GM10847 (cell line): ENCODE measurements around the gene CDH22.

ENCODE experiments used
- POLR2A ChIP-seq: IDR thresholded peaks from 2 replicates; pipeline ENCODE4 v1.6.1; 2011; ENCODE audit not compliant: insufficient read length; ENCODE audit errors: extremely low read depth

The CDH22 gene

DNA sequence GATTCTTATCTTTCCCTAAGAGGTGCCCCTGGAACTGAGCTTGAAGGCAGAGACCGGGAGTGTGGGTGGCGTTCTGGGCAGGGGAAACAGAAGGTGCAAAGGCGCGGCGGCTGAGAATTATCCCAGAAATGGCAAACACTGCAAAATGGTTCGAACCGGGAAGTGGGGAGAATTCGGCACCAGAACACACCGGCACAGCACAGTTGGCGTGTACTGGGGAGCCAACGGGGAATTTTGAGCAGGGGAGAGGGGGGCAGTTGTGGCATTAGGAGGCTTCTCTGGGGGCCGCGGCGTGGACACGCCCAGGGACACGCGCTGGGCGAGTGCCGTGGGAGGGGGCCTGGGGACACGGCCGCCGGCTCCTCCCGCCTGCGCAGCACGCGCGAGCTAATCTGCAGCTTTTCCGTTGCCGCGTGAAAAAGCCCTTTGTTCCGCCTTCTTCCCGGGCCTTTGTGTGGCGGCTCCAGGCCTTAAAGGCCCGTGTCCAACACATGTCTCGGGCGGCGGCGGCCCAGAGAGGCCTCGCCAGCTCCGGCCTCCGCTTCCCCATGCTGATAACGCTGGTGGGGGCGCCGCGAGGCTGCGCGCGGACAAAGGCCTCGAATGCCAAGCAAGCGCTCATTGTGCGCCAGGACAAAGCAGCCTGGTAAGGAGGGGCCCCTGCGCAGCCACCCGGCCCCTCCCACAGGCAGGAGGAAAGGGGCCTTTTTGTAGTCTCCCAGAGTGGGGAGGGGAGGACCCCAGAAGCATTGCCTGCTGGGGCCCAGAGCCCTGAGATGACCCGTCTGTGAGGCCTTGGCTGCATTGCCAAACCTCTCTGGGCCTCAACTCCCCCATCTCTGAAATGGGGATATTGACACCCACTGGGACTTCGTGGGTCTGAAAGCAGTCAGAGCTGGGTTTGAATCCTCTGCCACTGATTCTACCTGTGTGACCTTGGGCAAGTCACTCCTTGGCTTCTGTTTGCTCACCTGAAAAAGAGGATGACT lies 107.4 kb downstream of the CDH22 start:
- no peak for TF ChIP-seq POLR2A

DNA sequence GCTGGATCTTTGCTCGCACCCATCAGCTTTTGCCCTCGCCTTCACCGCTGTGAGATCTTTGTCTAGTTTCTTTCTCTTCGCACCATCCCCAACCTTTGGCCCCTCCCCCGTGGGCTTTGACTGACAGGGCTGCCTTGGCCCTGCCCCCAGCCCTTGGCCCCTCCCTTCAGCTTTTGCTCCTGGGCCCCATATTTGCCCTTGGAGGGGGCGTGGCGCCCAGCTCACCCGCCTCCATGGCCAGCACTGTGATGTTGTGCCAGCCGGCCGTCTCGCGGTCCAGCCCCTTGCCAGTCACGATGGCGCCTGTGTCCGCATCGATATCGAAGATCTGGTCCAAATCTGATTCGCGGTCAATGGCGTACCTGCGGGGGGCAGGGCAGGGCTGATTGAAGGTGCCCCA lies 109.1 kb downstream of the CDH22 start:
- no peak for TF ChIP-seq POLR2A

DNA sequence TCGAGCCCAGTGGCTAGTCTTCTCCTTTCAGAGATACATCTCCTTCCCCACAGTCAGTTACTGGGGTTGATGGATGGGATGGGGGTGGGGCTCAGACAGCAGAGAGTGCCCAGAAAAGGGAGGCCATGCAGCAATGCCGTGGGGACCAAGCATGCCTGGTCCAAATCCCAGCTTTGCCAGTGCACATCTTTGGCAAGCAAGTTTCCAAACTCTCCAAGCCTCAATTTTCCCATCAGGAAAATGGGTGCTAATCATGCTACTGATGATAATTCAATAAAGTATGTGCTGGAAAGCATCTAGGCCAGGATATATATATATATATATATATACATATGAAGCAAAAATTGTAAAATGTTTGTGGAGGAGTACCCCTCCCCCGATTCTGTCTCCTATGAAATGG lies 111.3 kb downstream of the CDH22 start:
- no peak for TF ChIP-seq POLR2A

DNA sequence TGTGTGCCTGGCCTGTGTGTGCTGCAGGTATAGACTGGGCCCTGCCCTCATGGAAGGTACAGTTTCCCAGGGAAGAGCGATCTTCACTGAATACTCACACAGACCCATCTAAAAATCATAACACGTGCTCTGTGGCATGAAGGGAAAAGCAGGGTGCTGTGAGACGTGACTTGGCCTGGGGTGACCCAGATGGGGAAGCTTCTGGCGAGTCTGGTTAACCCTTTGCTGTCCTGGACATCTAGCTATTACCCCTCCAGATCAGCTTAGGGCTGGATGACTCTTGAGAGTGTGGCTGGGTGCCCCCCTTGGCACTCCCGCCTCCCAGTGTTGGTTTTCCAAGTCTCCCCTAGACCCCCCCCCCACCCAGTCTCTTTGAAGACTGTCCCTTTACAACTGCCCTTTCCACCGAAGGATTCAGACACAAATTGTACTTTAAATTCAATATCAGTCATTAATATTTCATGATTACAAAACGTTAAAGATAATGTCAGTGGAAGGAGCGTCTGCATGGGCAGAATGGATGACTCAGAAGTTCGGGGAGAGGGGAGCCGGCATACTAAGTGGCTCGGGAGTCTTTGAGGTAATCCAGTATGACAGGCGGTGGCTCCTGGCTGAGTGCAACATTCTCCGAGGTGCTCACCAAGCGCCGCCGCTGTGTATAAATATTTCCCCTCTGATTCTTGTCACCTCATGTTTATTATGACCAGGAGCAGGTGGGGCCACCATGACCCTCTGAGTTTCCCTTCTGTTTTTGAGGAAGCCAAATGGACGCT lies 112.8 kb downstream of the CDH22 start:
- TF ChIP-seq POLR2A = no peak

DNA sequence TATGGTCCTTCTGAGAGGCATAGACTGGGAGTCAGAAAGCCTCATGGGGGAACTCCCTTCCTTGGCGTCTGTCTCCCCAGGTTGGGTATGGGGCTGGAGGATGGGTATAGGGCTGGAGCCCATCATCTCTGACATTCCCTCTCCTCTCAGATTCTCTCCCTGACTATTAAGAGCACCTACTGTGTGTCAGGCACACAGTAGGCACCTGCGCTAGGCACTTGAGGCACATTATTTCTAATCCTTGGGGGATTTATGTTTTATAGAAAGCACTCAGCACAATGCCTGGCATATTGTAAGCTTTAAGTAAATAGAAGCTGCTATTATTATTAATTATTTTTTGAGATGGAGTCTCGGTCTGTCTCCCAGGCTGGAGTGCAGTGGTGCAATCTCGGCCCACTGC lies 113.9 kb downstream of the CDH22 start:
- no peak for TF ChIP-seq POLR2A

DNA sequence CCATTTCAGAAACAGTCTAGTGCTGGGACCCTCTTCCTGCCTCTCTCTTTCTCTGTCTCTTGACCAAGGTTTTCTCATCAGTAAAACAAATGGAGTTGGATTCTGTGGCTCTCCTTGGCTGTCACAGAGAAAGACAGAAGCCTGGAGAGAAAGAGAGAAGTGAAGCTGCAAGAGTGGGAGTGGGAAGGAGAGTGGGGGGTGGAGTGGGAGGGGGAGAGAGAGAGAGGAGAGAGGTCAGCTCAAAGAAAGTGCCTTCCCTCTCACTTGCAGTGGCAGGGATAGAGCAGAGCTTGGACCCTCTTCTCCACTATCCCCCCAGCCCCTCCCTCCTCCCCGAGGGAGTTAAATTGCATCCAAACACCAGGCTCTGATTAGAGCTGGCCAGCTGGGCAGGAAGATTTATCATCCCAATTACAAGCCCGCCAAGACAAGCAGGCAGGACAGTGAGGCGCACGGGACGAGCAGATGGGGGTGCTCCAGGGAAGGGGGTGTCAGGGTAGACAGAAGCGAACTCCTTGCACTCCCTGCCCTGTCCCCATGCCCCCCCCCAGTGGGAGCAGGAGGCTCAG lies 115.8 kb downstream of the CDH22 start:
- no peak for TF ChIP-seq POLR2A

DNA sequence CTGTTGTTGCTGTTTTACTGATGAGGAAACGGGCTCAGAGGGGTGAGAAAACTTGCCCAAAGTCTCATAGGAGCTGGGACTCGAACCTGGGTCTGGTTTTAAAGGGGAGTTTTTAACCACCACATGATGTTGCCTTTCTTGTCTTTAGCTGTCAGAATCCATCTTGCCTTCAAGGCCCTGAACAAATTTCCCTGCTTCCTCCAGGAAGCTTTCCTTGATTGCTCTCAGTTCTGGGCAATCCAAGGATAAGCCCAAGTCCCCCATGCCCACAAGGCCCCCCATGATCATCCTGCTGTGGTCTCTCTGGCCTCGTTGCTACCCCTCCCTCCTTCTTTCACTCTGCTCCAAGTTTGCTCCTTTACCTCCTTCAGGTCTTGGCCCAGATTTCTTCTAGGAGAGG lies 116.7 kb downstream of the CDH22 start:
- no peak for TF ChIP-seq POLR2A

DNA sequence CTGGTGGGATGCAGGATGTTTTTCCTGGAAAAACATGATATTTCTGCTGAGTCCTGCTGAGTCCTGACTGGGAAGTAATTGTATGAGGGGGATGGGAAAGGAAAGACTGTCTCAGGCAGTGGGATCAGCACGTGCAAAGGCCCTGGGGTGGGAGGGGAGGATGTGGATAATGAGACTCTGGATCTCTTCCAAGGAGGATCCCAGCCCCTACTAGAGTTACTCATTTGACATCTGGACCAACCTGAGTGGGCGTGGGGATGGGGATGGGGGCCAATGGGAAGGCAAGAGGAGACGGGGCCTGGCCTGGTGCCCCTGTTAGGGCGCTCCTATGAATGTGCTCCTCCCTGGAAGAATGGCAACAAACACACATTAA lies 117.1 kb downstream of the CDH22 start:
- no peak for TF ChIP-seq POLR2A

DNA sequence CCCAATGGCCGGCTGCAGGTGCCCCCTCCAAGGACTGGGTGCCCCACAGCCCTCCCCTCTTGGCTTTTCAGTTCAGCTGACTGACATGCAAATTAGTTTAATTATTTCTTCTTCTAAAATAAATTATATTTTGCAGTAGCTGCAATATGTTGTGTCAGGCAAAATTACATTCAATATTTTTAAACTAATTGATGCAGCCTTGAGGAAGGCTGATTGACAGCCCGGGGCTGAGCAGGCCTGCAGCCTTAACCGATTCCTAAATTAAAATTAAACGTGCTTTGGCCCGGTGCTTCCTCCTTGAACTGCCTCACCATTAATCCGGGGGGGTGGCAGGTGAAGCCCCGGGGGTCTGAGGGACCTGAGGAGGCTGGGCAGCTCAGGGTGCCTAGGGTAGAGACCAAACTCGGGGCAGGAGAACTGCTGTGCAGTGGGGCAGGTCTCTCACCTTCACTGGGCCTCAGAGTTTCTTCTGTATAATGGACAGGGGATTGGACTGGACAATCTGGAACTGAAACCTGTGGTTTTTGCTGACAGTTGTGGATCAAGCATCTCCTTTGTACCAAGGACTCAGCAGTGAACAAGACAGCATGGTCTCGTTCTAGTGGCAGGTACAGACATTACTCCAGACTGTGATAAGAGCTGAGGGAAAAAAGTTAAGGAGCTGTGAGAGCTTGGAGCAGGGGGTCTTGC lies 117.7 kb downstream of the CDH22 start:
- TF ChIP-seq POLR2A = no peak

DNA sequence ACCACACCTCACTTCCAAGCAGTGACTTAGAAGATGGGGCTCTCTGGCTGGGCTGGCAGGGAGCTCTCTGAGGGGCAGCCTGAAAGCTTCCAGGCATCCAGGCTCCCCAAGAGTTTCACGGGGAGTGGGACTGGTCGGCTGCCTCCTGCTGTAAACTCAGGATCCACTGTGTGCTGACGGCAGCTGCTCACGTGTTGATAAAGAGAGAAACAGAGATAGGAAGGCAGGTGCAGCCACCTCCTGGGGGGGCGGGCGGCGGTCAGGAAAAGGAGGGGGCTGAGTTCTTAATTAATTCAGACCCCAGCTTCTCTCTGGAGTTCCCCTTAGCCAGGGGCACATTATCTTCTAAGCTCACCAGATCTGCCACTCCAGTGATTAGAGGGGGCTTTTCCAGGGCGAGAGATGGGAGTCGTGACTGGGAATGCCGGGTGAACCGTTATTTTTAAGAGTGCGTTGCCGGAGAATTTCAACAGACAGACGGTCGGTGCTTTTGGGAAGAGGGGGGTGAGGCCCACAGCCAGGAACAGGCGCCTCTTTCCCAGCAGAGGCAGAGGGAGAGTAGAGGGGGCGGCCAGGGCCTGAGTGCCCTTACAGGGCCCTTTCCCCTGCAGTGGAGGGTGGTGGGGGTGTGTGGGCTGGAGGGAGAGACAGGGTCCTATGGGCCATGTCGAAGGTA lies 119.3 kb downstream of the CDH22 start:
- no peak for TF ChIP-seq POLR2A

DNA sequence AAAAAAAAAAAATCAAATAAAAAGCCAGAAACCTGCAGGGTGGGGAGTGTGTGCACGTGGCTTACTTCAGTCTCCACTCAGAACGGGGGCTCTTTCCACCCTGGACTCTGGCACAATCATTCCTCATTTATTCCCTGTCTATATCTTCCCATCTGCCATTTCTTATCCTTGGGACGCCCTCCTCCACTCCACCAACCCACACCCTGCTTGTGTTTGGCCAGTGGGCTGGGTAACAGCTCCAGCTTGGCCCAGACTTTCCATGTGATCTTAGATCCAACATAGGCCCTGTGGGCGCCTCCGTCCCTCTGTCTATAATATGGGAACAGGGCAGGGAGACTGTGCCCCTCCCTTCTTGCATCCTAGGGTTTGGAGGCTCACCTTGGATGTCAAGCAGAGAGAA lies 122.1 kb downstream of the CDH22 start:
- TF ChIP-seq POLR2A = no peak

DNA sequence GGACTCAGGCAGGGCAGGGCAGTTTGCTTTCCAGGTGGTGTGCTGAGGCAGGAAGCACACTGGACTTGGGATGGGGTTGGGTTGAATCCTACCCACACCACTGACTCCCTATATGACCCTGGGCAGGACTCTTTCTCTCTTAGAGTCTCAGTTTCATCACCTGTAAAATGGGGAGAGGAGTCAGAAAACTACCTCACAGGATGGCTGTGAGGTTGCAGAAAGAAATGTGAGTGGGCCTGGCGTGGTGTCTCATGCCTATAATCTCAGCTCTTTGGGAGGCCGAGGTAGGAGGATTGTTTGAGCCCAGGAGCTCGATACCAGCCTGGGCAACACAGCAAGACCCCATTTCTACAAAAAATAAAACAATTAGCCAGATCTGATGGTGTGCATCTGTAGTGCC lies 122.9 kb downstream of the CDH22 start:
- no peak for TF ChIP-seq POLR2A

DNA sequence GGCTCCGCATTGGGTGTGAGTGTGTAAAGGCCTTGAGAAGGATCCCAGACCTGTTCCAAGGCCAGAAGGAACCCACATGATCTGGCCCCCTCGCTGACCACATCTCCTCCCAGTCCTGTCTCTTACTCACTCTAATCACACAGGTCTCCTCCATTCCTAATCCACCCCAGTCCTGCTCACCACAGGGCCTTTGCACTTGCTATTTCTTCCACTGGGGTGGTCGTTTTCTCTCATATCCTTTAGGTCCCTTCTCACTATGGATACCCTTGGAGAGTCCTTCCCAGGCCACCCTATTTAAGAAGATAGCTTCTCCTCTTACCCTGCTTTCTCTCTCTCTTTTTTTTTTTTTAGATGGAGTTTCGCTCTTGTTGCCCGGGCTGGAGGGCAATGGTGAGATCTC lies 124.5 kb downstream of the CDH22 start:
- TF ChIP-seq POLR2A = no peak

DNA sequence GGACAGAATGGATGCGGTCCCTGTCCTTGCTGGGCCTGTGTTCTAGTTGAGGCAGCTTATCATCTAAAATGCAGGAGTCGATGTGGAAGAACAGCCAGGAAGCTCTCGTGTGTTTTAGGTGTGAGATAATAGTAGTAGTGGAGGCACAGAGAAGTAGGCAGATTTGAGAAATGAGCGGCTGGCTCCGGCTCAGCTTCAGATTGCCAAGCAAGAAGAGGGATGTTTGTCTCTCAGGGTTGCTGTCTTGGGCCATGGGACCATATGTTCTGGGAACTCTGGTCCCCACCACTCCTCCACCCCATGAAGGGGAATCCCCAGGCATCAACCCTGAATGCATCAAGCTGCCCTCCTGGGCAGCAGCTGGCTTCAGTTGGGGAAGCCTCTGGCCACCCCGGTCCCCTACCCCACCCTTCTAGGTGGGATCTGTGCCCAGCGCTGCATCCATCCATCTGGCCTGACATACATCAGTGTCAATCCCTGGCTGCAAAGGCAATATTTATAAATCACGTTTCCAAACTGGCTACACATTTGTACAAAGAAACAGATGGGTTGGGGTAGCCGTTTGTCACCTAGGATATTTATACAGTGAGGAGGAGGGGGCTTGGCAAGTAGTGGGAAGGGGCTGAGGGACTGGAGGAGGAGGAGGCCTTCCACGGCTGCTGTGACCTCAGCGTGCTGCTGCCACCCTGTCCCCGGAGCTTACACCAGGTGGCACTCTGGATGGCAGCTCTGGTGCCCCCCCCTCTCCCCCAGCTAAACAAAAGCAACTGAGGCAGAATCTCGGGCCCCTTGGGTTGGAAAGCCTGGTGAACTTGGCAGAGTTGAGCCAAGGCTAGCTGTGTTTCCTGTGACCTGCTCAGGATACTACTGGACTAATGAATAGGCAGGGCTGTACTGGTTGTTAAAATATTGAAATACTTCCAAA lies 125.8 kb downstream of the CDH22 start:
- no peak for TF ChIP-seq POLR2A

DNA sequence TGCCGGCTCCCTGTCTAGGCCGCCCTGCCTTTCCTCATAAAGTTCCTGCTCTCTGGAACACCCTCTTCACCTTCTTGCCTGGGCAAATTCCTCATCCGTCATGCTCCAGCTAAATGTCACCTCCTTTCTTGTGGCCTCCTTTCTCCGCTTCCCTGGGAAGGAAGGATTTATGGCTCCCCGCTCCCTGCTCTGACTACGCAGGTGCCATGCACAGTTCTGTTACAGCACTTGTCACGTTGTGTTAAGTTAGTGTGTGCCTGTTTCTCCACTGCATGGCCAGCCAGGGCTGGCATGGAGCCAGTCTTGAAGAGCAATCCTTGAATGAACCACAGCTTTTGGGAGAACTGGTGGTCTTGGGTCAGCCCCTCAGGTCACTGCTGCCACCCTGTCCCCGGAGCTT lies 128.4 kb downstream of the CDH22 start:
- no peak for TF ChIP-seq POLR2A
